Neutrophil (primary cell): ENCODE results near the gene UNC5CL.
"Not testable (repeated sequence)": the region's sequence is repeated elsewhere in the genome, so short reads cannot be mapped to it uniquely, and the experiment has no call there.

ENCODE experiments used
- H3K27ac ChIP-seq: fragments of 200-600 bp; sonication (generic); 2 replicates; pipeline ENCODE4 v1.5.1; 2016; ENCODE audit warnings: mild to moderate bottlenecking, moderate library complexity
- H3K27me3 ChIP-seq: fragments of 200-600 bp; sonication (generic); 2 replicates; pipeline ENCODE4 v1.6.0; 2016; ENCODE audit warnings: mild to moderate bottlenecking
- H3K36me3 ChIP-seq: fragments of 200-600 bp; sonication (generic); 2 replicates; pipeline ENCODE4 v1.5.1; 2017
- H3K4me1 ChIP-seq, 2 experiments: fragments of 200-600 bp in 1 of 2; sonication (generic) in 1 of 2; 1 replicate in 1 of 2; 2 replicates in 1 of 2; pipeline versions ENCODE4 v1.5.1 to v1.6.1; 2013 to 2016; ENCODE audit warnings: low read depth in 1 of 2, low read length in 1 of 2, mild to moderate bottlenecking in 1 of 2, moderate library complexity in 1 of 2; ENCODE audit not compliant: control insufficient read depth in 1 of 2, insufficient read depth in 1 of 2
- H3K4me3 ChIP-seq, 2 experiments: fragments of 200-600 bp in 1 of 2; sonication (generic) in 1 of 2; 1 replicate in 1 of 2; 2 replicates in 1 of 2; pipeline ENCODE4 v1.5.1; 2013 to 2016; ENCODE audit warnings: low read depth in 1 of 2, low read length in 1 of 2, mild to moderate bottlenecking in 1 of 2, moderate library complexity in 1 of 2
- H3K9me3 ChIP-seq: fragments of 200-600 bp; sonication (generic); 2 replicates; pipeline ENCODE4 v1.5.1; 2016
- TF ChIP-seq, protein P1 (sequence below): fragments of 200-600 bp; sonication (generic); IDR thresholded peaks from 2 replicates; pipeline ENCODE4 v1.5.1; 2016; ENCODE audit warnings: antibody characterized with exemption

The UNC5CL gene

DNA sequence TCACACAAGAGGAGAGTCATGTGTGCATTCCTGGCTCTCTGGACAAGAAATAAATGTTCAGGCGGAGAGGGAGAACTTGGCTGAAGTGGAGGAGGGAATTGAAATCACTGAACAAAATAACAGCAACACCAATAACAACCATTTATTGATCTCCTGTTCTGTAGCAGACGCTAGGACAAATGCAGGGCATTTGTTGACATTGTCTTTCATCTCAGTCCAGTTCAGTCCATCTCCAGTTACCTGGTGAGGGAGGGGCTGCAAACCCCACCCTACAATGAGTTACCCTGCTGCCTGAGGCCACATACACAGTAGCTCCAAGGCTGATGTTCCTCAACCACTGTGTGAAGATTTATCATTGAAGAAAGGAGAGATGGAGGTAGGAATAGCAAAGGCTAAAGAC is 27.3 kb downstream of the UNC5CL start:
- TF ChIP-seq, protein P1, sequence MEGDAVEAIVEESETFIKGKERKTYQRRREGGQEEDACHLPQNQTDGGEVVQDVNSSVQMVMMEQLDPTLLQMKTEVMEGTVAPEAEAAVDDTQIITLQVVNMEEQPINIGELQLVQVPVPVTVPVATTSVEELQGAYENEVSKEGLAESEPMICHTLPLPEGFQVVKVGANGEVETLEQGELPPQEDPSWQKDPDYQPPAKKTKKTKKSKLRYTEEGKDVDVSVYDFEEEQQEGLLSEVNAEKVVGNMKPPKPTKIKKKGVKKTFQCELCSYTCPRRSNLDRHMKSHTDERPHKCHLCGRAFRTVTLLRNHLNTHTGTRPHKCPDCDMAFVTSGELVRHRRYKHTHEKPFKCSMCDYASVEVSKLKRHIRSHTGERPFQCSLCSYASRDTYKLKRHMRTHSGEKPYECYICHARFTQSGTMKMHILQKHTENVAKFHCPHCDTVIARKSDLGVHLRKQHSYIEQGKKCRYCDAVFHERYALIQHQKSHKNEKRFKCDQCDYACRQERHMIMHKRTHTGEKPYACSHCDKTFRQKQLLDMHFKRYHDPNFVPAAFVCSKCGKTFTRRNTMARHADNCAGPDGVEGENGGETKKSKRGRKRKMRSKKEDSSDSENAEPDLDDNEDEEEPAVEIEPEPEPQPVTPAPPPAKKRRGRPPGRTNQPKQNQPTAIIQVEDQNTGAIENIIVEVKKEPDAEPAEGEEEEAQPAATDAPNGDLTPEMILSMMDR = no peak
- no peaks in the 10 kb centered on the region for H3K9me3 ChIP-seq
- H3K27ac ChIP-seq = no peak overlapping the region
- H3K4me3 ChIP-seq = no peak overlapping the region
- H3K4me1 ChIP-seq = no peaks in the 10 kb centered on the region
- H3K36me3 ChIP-seq = no peaks in the 10 kb centered on the region
- H3K27me3 ChIP-seq = no peaks in the 10 kb centered on the region

DNA sequence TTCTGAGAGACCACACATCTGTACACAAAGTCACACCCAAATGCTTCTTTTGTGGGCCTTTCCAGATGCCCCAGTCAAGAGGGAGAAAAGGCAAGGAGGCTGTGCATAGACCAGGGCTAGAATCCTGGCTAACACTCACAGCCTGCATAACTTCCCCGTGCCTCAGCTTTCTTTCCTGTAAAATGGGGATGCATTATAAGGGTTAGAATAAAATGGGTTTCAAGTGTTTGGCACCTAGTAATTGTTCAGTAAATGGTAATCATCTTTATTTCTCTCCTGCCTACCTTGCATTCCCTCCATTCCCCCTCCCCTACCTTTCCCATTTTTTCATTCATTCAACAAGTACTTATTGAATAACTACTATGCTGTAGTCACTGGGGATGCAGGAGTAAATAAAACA is 29.4 kb downstream of the UNC5CL start:
- Histone ChIP-seq H3K27me3 (peaks cover 14% of the 10 kb centered on the region), H3K27ac (no peak overlapping the region), H3K4me3 (no peak overlapping the region), H3K36me3 (no peaks in the 10 kb centered on the region), H3K9me3 (no peaks in the 10 kb centered on the region), H3K4me1 (no peaks in the 10 kb centered on the region)
- TF ChIP-seq, protein P1 = no peak

DNA sequence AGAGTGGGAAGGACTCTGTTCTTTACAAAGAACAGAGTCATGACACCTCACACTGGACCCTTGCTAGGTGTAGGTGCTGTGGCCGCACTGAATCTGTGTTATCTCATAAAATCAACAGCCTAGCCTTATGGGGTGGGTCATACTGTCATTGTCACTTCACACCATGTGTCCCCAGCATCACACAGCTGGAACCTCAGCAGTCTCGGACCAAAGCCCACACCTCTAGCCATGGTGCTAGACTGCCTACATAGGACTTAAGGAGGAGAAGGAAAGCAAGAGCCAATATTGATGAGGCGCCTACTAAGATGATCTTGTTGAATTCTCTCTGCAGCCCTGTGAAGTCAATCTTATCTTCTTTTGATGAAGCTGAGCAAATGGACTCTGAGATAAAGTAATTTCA is 31.0 kb downstream of the UNC5CL start:
- Histone ChIP-seq H3K9me3 (no peaks in the 10 kb centered on the region), H3K36me3 (no peaks in the 10 kb centered on the region), H3K27me3 (peaks cover 28% of the 10 kb centered on the region), H3K4me1 (no peaks in the 10 kb centered on the region), H3K27ac (no peak overlapping the region), H3K4me3 (no peak overlapping the region)
- TF ChIP-seq, protein P1 = no peak

- peaks cover 36% of the 10 kb centered on the region for H3K27me3 ChIP-seq
- H3K9me3 ChIP-seq, H3K27ac ChIP-seq, H3K4me1 ChIP-seq, H3K36me3 ChIP-seq, H3K4me3 ChIP-seq: not testable (repeated sequence)
Measured at GRCh38 chr6:41006980-41007379, 32.0 kb downstream of the UNC5CL start.

DNA sequence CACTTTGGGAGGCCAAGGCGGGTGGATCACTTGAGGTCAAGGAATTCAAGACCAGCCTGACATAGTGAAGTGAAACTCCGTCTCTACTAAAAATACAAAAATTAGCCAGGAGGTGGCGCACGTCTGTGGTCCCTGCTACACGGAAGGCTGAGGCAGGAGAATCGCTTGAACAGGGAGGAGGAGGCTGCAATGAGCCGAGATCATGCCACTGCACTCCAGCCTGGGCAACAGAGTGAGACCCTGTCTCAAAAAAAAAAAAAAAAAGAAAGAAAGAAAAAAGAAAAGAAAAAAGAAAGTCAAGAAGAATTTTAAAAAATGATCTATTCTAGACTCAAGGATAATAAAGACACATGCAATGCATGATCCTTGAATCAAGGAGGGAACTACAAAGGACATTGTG is 32.8 kb downstream of the UNC5CL start:
- not testable (repeated sequence) for H3K27ac ChIP-seq, H3K9me3 ChIP-seq, H3K4me1 ChIP-seq, H3K4me3 ChIP-seq, H3K36me3 ChIP-seq
- TF ChIP-seq, protein P1 = peak; percentile 47
- peaks cover 39% of the 10 kb centered on the region for H3K27me3 ChIP-seq

DNA sequence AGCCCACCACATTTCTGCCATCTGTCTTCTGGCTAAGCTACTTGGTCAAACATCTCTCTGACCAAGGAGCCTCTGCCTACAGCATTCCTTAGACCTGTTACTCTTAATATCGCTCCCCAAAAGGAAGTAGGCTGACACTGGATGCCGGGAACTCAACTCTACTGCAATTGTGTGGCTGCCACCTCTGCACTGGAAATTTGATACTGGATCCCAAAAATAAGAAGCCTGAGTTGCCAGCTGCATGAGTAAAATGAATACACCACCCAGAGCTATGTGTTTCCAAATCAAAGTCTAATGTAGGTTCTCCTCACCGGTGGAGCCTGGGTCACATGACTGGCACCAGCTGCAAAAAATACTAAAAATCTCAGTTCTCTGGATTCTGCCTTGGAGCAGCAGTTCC is 36.9 kb downstream of the UNC5CL start:
- H3K4me1 ChIP-seq = no peaks in the 10 kb centered on the region

More for the DNA sequence above, 36.9 kb downstream of the UNC5CL start:
- Histone ChIP-seq H3K27me3 (peaks cover 52% of the 10 kb centered on the region), H3K9me3 (no peaks in the 10 kb centered on the region), H3K36me3 (no peaks in the 10 kb centered on the region), H3K4me3 (no peak overlapping the region), H3K27ac (no peak overlapping the region)
- TF ChIP-seq, protein P1 = no peak
